Endodermal cell (in vitro differentiated cells): ENCODE results near the gene GNB1L. TPM values are rescaled to one million over a fixed set of nuclear protein-coding genes. Genes with fewer than 3 reads are reported as not detected.

Experiments used
- DNase-seq: peaks from one replicate; pipeline ENCODE4 v3.0.0-alpha.2; 2017
- H3K27ac ChIP-seq: 2 replicates; pipeline ENCODE4 v1.5.1; 2013; ENCODE audit warnings: mild to moderate bottlenecking, low read depth, low read length, moderate library complexity
- H3K27me3 ChIP-seq: 2 replicates; pipeline ENCODE4 v1.6.1; 2013; ENCODE audit warnings: mild to moderate bottlenecking, low read length, moderate library complexity; ENCODE audit not compliant: insufficient read depth, control insufficient read depth, poor library complexity, severe bottlenecking
- H3K36me3 ChIP-seq: 2 replicates; pipeline ENCODE4 v1.7.0; 2013; ENCODE audit warnings: mild to moderate bottlenecking, low read length, moderate library complexity; ENCODE audit not compliant: control insufficient read depth, insufficient read depth
- H3K4me1 ChIP-seq: one replicate; pipeline ENCODE4 v1.7.0; 2013; ENCODE audit warnings: low read length; ENCODE audit not compliant: control insufficient read depth, insufficient read depth
- H3K4me3 ChIP-seq: 2 replicates; pipeline ENCODE4 v1.5.1; 2013; ENCODE audit warnings: mild to moderate bottlenecking, low read length, moderate library complexity
- H3K9ac ChIP-seq: 2 replicates; pipeline ENCODE4 v1.6.1; 2013; ENCODE audit warnings: mild to moderate bottlenecking, low read length, moderate library complexity; ENCODE audit not compliant: poor library complexity, severe bottlenecking; ENCODE audit errors: extremely low read depth
- H3K9me3 ChIP-seq: 2 replicates; pipeline ENCODE4 v1.6.1; 2013; ENCODE audit warnings: mild to moderate bottlenecking, low read length, moderate library complexity; ENCODE audit not compliant: control insufficient read depth
- H3K27ac Mint-ChIP-seq: 2 replicates; pipeline ENCODE4 v1.8.0; 2020; ENCODE audit warnings: mixed read lengths
- H3K27me3 Mint-ChIP-seq: 2 replicates; pipeline ENCODE4 v1.8.0; 2021; ENCODE audit warnings: mild to moderate bottlenecking, mixed read lengths; ENCODE audit not compliant: insufficient read depth
- H3K36me3 Mint-ChIP-seq: 2 replicates; pipeline ENCODE4 v1.8.0; 2020; ENCODE audit warnings: low read depth, mixed read lengths
- H3K4me1 Mint-ChIP-seq: 2 replicates; pipeline ENCODE4 v1.8.0; 2020; ENCODE audit warnings: mixed read lengths
- H3K4me3 Mint-ChIP-seq: 2 replicates; pipeline ENCODE4 v1.8.0; 2020; ENCODE audit warnings: mild to moderate bottlenecking, moderate library complexity, mixed read lengths
- H3K9me3 Mint-ChIP-seq: 2 replicates; pipeline ENCODE4 v1.8.0; 2020; ENCODE audit warnings: mild to moderate bottlenecking, mixed read lengths
- CTCF ChIP-seq: fragments of 200-600 bp; sonication (generic); conservative IDR thresholded peaks from 2 replicates; pipeline ENCODE4 v1.5.0; 2021; ENCODE audit warnings: antibody characterized with exemption, mild to moderate bottlenecking
- whole genome bisulfite sequencing, 2 experiments: methylation state at CpG; one replicate each; pipeline versions ENCODE4 v1.1.5 to v1.1.7; 2013; ENCODE audit warnings: missing lambda C conversion rate in 2 of 2, mixed read lengths in 1 of 2; ENCODE audit not compliant: insufficient coverage in 1 of 2, insufficient read length in 1 of 2; 5-methylcytosine and 5-hydroxymethylcytosine counted together
- total RNA-seq, 2 donors: library from RNA; stranded (reverse); fragmentation: NEBNext Ultra II Directional in 1 of 2; extraction: Animal tissue kit (Norgen Biotek cat#: 25700) in 1 of 2; gene quantifications; 2 replicates in 1 of 2; 3 replicates in 1 of 2; pipeline ENCODE4 v1.2.1, GENCODE V29; 2021

The GNB1L gene
- total RNA-seq, 2 donors from 2014 or later: 9.5 to 12.2 TPM

- Histone ChIP-seq H3K4me3 (no peak overlapping the region), H3K36me3 (no peaks in the 10 kb centered on the region), H3K27me3 (no peaks in the 10 kb centered on the region), H3K27ac (no peak overlapping the region), H3K9ac (no peak overlapping the region), H3K4me1 (no peaks in the 10 kb centered on the region), H3K9me3 (no peaks in the 10 kb centered on the region)
- WGBS, 2 experiments: 89 to 92% methylated on average over 7 to 11 of the region's 11 CpGs
- H3K27me3 Mint-ChIP-seq: no peaks in the 10 kb centered on the region
- H3K4me3 Mint-ChIP-seq: no peak overlapping the region
- H3K9me3 Mint-ChIP-seq: no peaks in the 10 kb centered on the region
- no peak overlapping the region for H3K27ac Mint-ChIP-seq
- H3K4me1 Mint-ChIP-seq: no peaks in the 10 kb centered on the region
- no peak for TF ChIP-seq CTCF
- peak; percentile 9 for DNase-seq
- H3K36me3 Mint-ChIP-seq: no peaks in the 10 kb centered on the region
Measured at GRCh38 chr22:19808873-19809478, 45.7 kb downstream of the GNB1L start.

DNA sequence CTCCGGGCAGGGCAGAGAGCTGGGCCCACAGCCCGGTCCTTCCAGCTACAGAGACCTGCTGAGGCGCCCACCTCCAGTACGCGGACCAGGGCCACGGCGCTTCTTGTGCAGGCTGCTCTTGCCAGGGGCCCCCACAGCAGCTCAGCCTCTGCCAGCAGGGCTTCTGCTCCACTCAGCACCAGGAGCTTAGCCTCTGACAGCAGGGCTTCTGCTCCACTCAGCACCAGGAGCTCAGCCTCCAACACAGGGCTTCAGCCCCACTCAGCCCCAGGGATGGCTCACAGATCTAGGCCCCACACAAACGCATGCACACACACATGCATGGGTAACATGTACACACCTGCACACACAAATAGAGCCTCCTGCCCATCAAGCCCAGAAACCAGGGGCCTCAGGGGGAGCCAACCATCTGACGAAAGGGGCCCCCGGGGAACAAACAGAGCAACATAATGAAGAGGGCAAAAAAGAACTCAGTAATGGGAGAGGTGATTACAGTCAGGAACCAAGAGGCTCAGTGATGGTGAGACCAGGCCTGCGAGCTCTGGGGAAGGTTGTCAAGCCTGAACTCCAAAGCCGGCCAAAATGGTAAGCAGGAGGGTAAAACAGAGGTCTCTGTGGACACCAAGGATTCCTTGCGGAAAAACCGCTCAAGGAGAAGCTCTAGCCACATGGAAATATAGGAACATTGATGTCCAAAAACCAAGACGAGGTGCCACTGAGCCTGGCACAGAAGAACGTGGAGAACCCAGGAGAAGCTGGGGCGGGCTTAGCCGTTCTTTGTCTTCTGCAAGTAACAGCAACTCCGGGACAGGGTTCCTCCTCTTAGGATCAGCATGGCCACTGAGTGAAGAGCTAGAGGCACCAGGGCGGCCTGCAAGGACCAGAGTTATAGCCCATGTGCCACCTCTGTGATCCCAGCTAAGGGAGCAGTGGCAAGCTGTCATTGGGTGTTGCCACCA, 46.5 kb downstream of the GNB1L start:
- Histone ChIP-seq H3K4me3 (no peak overlapping the region), H3K9me3 (no peaks in the 10 kb centered on the region), H3K36me3 (no peaks in the 10 kb centered on the region), H3K9ac (no peak overlapping the region), H3K27ac (no peak overlapping the region), H3K27me3 (no peaks in the 10 kb centered on the region), H3K4me1 (no peaks in the 10 kb centered on the region)
- H3K4me3 Mint-ChIP-seq: no peak overlapping the region
- peak; percentile 28 for DNase-seq
- H3K27ac Mint-ChIP-seq: no peak overlapping the region
- WGBS, 2 experiments: 93 to 94% methylated on average over 19 to 20 of the region's 20 CpGs
- no peaks in the 10 kb centered on the region for H3K27me3 Mint-ChIP-seq
- no peaks in the 10 kb centered on the region for H3K9me3 Mint-ChIP-seq
- H3K36me3 Mint-ChIP-seq: no peaks in the 10 kb centered on the region
- H3K4me1 Mint-ChIP-seq: no peaks in the 10 kb centered on the region
- TF ChIP-seq CTCF: no peak

- Mint-ChIP-seq H3K27me3 (no peaks in the 10 kb centered on the region), H3K36me3 (no peaks in the 10 kb centered on the region), H3K4me1 (no peaks in the 10 kb centered on the region), H3K4me3 (no peak overlapping the region), H3K9me3 (no peaks in the 10 kb centered on the region), H3K27ac (no peak overlapping the region)
- no peak overlapping the region for H3K4me3 ChIP-seq
- no peaks in the 10 kb centered on the region for H3K27me3 ChIP-seq
- DNase-seq: peak; percentile 29
- H3K9me3 ChIP-seq: no peaks in the 10 kb centered on the region
- H3K9ac ChIP-seq: no peak overlapping the region
- no peak overlapping the region for H3K27ac ChIP-seq
- H3K4me1 ChIP-seq: no peaks in the 10 kb centered on the region
- H3K36me3 ChIP-seq: no peaks in the 10 kb centered on the region
- 92 to 97% methylated on average over 11 to 15 of the region's 15 CpGs for WGBS, 2 experiments
- TF ChIP-seq CTCF: no peak
Measured at GRCh38 chr22:19807161-19807913, 47.3 kb downstream of the GNB1L start.
